GM19328 (cell line): Measurements from ENCODE around the gene CCDC122.

Experiments
- ATAC-seq: cut with Tn5 transposase; IDR thresholded peaks from one replicate; pipeline ENCODE4 v1.9.1; 2021; ENCODE audit warnings: mild to moderate bottlenecking, moderate library complexity; ENCODE audit not compliant: unreplicated experiment

CCDC122 gene

GRCh38 chr13:43878892-43879754 lies at the start of gene CCDC122:
Gene CCDC122 (minus strand): TSS chr13:43879740. CDS start chr13:43869376, 10,364 bp downstream.
- peak; percentile 70 for ATAC-seq

- ATAC-seq = peak; percentile 88
These were observed 45.2 kb upstream of the CCDC122 start for GRCh38 chr13:43924549-43925245.

GRCh38 chr13:43920965-43921674 lies 41.6 kb upstream of the CCDC122 start:
- no peak for ATAC-seq

GRCh38 chr13:43918636-43919035 lies 39.1 kb upstream of the CCDC122 start:
- no peak for ATAC-seq

GRCh38 chr13:43916828-43917227 lies 37.3 kb upstream of the CCDC122 start:
- no peak for ATAC-seq

- no peak for ATAC-seq
These were observed 35.9 kb upstream of the CCDC122 start for GRCh38 chr13:43915451-43915850.

- no peak for ATAC-seq
These were observed 32.3 kb upstream of the CCDC122 start for GRCh38 chr13:43911871-43912270.

GRCh38 chr13:43911278-43911677 lies 31.7 kb upstream of the CCDC122 start:
- ATAC-seq = no peak

- no peak for ATAC-seq
These were observed 31.3 kb upstream of the CCDC122 start for GRCh38 chr13:43910856-43911255.

GRCh38 chr13:43908156-43909126 lies 28.9 kb upstream of the CCDC122 start:
- ATAC-seq = no peak

- no peak for ATAC-seq
These were observed 26.0 kb upstream of the CCDC122 start for GRCh38 chr13:43905435-43906031.

- no peak for ATAC-seq
These were observed 16.4 kb upstream of the CCDC122 start for GRCh38 chr13:43895940-43896339.

GRCh38 chr13:43894438-43894837 lies 14.9 kb upstream of the CCDC122 start:
- ATAC-seq = no peak

GRCh38 chr13:43884222-43884621 lies 4.7 kb upstream of the CCDC122 start:
- no peak for ATAC-seq

- ATAC-seq = no peak
These were observed 4.1 kb upstream of the CCDC122 start for GRCh38 chr13:43883631-43884030.

- ATAC-seq = no peak
These were observed 2.0 kb upstream of the CCDC122 start for GRCh38 chr13:43881580-43881979.

- no peak for ATAC-seq
These were observed 1.4 kb upstream of the CCDC122 start for GRCh38 chr13:43880926-43881325.

- no peak for ATAC-seq
These were observed 795 bp upstream of the CCDC122 start for GRCh38 chr13:43880214-43880855.

- peak; percentile 33 for ATAC-seq
These were observed 228 bp upstream of the CCDC122 start, which contains the start of gene LACC1 for GRCh38 chr13:43879755-43880181. Gene LACC1 (plus strand): TSS chr13:43879904. CDS start chr13:43880986, 1,082 bp downstream.
